Coronary artery (tissue), 2 donors: ENCODE data around the gene SNRPF.

Experiments used
- DNase-seq: peaks from one replicate; pipeline ENCODE4 v3.0.0-alpha.2; 2017; ENCODE audit warnings: low spot score
- H3K27ac ChIP-seq, 2 donors: fragments of 200-600 bp; sonication (generic); one replicate each; pipeline ENCODE4 v1.5.1; 2016 to 2019
- H3K4me3 ChIP-seq: fragments of 200-600 bp; sonication (generic); 2 replicates; pipeline ENCODE4 v1.5.1; 2016; ENCODE audit warnings: mild to moderate bottlenecking, moderate library complexity
- TF ChIP-seq, protein P1 (sequence below): fragments of 200-600 bp; sonication (generic); IDR thresholded peaks from one replicate; pipeline ENCODE4 v1.5.1; 2019; ENCODE audit warnings: antibody characterized with exemption

The SNRPF gene

DNA sequence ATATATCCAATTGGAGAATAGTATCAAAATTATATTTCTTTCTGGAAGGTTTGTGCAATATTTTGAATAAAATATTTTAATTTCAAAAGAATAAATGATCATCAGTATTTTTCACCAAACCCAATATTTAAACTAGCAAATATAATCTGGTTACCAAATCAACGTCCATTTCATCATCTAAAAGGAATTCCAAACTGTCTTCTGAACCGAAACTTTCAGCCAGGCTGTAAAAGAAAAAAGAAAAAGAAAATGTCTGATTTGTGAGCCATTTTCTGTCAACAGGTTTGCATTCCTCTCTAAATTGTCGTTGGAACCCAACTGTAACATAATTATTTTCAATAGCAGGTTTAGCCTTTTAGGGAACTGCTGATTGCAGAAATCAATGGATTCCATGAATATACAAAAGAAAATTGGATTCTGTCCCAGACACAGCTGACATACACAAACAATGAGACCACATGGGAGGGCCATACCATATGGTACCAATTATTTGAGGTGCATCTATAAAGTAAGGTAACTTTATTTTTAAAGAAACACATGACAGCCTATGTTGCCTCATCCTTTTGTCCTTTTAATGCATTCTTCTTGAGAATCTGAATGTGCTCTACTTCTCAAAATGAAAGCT is 22.7 kb downstream of the SNRPF start:
- no peak for DNase-seq
- Histone ChIP-seq H3K4me3 (no peak overlapping the region), H3K27ac (no peak overlapping the region)
- TF ChIP-seq, protein P1, sequence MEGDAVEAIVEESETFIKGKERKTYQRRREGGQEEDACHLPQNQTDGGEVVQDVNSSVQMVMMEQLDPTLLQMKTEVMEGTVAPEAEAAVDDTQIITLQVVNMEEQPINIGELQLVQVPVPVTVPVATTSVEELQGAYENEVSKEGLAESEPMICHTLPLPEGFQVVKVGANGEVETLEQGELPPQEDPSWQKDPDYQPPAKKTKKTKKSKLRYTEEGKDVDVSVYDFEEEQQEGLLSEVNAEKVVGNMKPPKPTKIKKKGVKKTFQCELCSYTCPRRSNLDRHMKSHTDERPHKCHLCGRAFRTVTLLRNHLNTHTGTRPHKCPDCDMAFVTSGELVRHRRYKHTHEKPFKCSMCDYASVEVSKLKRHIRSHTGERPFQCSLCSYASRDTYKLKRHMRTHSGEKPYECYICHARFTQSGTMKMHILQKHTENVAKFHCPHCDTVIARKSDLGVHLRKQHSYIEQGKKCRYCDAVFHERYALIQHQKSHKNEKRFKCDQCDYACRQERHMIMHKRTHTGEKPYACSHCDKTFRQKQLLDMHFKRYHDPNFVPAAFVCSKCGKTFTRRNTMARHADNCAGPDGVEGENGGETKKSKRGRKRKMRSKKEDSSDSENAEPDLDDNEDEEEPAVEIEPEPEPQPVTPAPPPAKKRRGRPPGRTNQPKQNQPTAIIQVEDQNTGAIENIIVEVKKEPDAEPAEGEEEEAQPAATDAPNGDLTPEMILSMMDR: no peak

DNA sequence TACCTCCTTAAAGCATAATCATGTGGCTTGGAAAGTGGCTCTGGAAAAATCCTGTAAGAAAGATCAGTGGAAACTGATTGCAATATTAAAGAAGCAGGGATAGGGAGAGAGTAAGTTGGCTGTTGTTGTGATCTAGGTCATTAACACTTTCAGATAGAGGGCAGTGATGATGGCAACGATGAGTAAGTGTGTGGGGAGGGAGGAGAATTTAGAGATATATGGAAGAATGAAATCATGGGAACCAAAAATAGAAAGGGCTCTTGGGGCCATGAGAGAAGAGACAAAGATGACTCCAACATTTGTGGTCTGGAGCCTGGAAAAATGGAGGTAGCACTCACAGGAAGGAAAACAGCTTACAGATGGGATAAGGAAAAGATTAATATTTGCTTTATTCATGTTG is 23.3 kb downstream of the SNRPF start:
- TF ChIP-seq, protein P1: no peak
- Histone ChIP-seq H3K27ac (no peak overlapping the region), H3K4me3 (no peak overlapping the region)
- no peak for DNase-seq

DNA sequence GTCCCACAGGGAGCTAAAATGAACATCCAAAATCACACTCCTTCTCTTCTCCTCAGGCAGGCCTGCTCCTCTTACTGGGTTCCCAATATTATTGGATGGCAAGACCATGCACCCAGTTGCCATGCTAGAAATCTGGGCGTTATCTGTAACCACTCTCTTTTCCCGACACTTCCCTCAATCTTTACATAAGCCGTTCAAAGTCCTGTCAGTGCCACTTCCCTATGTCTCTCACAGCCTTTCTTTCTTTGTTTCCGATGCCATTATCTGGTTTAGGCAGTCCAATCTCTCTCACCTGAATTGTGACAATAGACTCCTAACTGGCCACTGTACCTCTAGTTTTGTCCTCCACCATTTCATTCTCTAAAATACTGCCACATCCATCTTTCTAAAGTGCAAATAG is 24.1 kb downstream of the SNRPF start:
- no peak for DNase-seq
- TF ChIP-seq, protein P1: no peak
- Histone ChIP-seq H3K27ac (no peak overlapping the region), H3K4me3 (no peak overlapping the region)

DNA sequence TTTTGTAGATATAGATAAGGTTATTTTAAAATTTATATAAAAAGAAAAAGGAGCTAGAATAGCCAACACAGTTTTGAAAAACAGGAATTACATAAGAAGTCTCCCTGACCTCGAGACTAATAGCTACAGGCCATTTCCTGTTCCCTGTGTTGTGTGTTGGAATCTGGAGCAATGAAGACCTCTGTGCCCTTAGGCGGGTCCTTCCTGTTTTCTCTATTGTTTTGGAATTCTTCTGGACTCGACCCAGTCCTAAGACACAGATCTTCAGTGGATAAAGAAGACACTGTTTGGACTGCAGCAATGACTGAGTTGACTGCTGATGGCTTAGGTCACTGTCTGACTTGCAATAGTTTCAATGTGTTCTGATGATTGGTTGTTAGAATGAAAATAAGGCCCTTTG is 26.2 kb downstream of the SNRPF start:
- H3K27ac ChIP-seq: no peak overlapping the region
- TF ChIP-seq, protein P1: no peak
- no peak overlapping the region for H3K4me3 ChIP-seq
- DNase-seq: no peak

DNA sequence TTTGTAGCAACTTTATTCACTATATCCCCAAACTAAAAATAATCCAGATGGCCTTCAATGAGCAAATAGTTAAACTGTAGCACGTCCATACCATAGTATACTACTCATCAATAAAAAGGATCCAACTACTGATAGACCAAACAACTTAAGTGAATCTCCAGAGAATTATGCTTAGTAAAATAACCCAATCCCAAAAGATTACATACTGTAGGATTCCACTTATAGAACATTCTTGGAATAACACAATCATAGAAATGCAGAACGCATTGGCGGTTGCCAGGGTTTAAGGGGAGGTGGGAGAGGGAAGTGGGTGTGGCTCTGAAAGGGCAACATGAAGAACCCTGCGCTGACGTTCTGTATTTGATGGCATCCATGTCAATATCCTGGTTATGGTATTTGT is 28.6 kb downstream of the SNRPF start:
- Histone ChIP-seq H3K27ac (no peak overlapping the region), H3K4me3 (no peak overlapping the region)
- DNase-seq: no peak
- TF ChIP-seq, protein P1: no peak

DNA sequence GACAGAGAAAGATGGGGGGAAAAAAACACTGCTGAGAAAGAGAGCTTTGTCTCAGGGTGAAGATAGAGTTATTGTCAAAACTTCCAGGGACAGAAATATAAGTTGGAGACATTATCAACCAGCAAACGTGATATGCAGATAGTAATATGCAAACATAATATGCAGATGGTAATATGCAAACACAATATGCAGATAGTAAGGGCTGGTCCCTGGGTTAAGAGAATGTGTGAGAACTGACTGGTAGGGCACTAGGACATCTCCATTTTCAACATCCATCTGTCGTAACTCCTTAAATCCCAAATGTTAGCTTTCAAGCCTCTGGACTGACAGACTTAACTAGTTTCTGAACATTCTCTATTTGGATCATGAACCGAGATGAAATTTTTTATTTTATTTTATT is 32.2 kb downstream of the SNRPF start:
- no peak overlapping the region for H3K4me3 ChIP-seq
- H3K27ac ChIP-seq: no peak overlapping the region
- no peak for DNase-seq
- TF ChIP-seq, protein P1: no peak

DNA sequence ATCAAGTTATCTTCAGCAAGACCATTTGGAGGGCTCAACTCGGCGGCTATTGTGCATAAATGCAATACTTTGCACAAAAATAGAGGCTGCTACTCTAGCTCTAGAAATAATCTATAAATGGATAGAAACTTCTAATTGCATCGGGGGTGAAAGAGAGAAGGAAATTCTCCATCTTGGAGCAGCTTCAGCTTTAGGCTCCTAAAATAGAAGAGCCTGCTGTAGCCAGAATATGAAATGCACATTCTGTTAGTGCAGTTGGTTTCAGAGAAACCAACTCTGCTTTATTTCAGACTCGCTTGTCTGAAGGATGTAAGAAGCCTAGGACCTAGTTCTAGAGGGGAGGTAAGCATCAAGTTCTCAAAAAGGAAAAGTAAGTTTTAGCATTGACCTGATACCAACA is 38.1 kb downstream of the SNRPF start:
- TF ChIP-seq, protein P1: no peak
- no peak for DNase-seq
- no peak overlapping the region for H3K4me3 ChIP-seq
- H3K27ac ChIP-seq: no peak overlapping the region
